AG09309 (cell line): ENCODE results near the gene ZNF454.

Source experiments
- DNase-seq: peaks from one replicate; pipeline ENCODE4 v3.0.0-alpha.2; 2010; ENCODE audit warnings: low read depth
- H3K4me3 ChIP-seq: 2 replicates; pipeline ENCODE4 v1.5.1; 2011; ENCODE audit warnings: mild to moderate bottlenecking, low read depth, low read length, moderate library complexity; ENCODE audit not compliant: control insufficient read depth
- CTCF ChIP-seq: IDR thresholded peaks from 2 replicates; pipeline ENCODE4 v1.5.1; 2011; ENCODE audit warnings: mild to moderate bottlenecking, low read depth, low read length, inconsistent platforms; ENCODE audit not compliant: insufficient read depth, control insufficient read depth; ENCODE audit errors: missing control alignments

The ZNF454 gene

GRCh38 chr5:178965465-178966055, 24.6 kb downstream of the ZNF454 start:
- no peak overlapping the region for H3K4me3 ChIP-seq
- no peak for DNase-seq
- TF ChIP-seq CTCF = no peak

- no peak for DNase-seq
- TF ChIP-seq CTCF = no peak
- no peak overlapping the region for H3K4me3 ChIP-seq
These were observed 40.4 kb downstream of the ZNF454 start for GRCh38 chr5:178981381-178981780.

- TF ChIP-seq CTCF = no peak
- DNase-seq = no peak
- H3K4me3 ChIP-seq = no peak overlapping the region
These were observed 41.9 kb downstream of the ZNF454 start for GRCh38 chr5:178982941-178983340.

GRCh38 chr5:178983728-178984127, 42.7 kb downstream of the ZNF454 start:
- no peak for DNase-seq
- TF ChIP-seq CTCF = no peak

GRCh38 chr5:178984145-178985072, 43.4 kb downstream of the ZNF454 start:
- no peak for DNase-seq
- TF ChIP-seq CTCF = no peak
- no peak overlapping the region for H3K4me3 ChIP-seq

More at GRCh38 chr5:178983728-178984127, 42.7 kb downstream of the ZNF454 start:
- no peak overlapping the region for H3K4me3 ChIP-seq

GRCh38 chr5:178986326-178986960, 45.4 kb downstream of the ZNF454 start:
- no peak overlapping the region for H3K4me3 ChIP-seq
- no peak for TF ChIP-seq CTCF
- DNase-seq = no peak
